ENCODE data around the gene KCNK17.

- TF ChIP-seq CTCF (IDR thresholded peaks at IDR 0.05) (no peak), POLR2A (IDR thresholded peaks at IDR 0.05) (no peak)
Observed at GRCh38 chr6:39296745-39297640, 17.2 kb downstream of the KCNK17 start.
